Measurements from ENCODE around the gene CASP5.
A peak's percentile ranks its signal among the peaks of the same experiment; 100 is the strongest.
"Not testable (repeated sequence)": the region's sequence is repeated elsewhere in the genome, so short reads cannot be mapped to it uniquely, and the experiment has no call there.

CASP5 gene

DNA sequence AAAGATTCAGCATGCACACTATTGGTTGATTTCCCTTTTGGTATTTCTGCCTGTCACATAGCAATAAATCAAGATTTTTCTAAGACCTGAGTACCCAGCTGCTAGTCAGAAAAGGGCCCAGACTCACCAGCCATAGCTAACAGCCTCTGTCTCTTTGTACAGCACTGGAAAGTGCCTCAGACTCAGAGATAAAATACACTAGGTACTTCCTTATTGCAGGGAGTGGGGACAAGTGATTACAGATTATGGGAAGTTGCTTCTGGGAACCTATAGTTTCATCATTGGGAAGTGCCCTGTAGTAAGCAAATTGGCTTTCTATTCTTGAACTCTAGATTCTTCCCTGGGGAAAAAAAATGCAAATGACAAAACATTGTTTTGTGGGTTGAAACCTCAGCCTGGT is at the start of gene CASP5:
CASP5 (minus strand) TSS at position 166 of the 400 bp plus-strand sequence; CDS start at position 134, 32 bp downstream.
- no peak for DNase-seq

DNA sequence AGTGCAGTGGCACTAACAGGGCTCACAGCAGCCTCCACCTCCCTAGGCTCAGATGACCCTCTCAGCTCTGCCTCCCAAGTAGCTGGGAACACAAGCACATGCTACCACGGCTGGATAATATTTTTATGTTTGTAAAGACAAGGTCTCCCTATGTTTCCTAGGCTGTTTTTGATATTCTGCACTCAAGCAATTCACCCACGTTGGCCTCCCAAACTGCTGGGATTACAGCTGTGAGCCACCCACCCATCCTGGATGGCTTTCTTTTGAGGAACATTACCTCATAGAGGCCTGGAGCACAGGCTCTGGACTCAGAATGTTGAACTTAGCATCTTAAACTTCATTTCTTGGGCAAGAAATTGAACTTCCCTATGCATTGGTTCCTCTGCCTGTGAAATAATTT is 49.1 kb upstream of the CASP5 start:
- DNase-seq = not testable (repeated sequence)

DNA sequence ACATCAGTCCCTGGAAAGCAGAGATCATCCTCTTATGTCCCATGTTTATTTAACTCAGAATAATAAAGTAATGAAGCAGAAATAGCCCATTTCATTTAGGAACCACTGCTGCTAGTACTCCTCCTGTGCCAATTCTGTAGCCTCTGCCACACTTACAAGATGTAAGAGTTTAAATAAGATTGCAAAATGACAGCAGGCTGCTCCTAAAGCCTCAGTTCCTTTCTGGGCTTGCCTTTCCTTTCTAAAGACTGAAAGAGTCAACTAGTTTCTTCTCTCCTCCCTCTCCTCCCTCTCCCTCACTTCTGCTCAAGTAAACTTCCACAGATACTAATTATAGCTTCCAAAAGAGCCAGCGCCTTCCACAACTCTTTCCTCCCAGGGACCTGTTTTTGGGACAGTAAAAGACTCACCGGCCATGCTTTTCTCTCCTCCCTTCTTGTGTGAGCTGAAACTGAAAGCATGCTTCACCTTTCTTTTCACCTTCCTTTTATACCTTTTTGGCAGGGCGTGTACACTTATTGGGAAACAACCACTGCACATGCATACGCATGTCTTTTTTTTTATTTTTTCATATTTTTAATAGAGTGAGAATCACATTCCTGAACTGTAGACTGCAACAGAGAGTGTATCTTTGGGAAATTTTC is 48.2 kb upstream of the CASP5 start:
- DNase-seq = no peak

DNA sequence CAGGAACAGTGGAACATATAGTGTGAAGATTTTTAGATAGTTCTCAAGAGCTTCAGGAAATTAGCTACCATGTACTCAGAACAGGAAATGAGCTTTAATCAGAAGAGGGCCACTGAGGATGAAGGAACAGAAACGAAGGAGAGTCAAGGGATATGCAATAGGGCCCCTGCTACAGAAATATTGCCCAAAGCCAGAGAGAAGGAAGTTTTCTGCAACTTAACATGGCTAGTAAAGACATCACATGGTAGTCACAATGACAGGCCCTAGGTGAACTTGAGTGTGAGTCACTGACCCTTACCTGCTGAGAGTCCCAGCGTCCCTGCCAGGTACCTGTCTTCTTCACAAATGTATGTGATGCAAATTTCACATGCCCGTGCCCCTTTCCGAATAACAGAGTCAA is 47.3 kb upstream of the CASP5 start:
- no peak for DNase-seq

DNA sequence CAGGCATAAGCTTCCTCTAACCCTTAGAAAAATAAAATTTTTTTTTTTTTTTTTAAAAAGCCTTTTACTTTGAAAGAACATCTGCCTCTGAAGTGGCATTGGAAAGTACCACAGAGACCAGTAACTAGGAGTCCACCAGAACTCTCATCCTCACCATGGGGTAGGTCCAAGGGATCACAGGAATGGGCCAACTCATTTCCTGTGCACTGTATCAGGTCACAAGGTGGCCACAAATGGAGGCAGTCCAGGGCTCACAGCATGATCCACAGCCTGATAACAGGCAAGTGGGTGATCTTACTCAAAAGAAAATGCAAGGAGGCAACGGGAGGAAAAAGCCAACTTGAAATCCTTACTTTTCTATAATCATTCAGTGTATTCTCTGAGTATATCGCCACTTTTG is 46.8 kb upstream of the CASP5 start:
- DNase-seq = not testable (repeated sequence)

DNA sequence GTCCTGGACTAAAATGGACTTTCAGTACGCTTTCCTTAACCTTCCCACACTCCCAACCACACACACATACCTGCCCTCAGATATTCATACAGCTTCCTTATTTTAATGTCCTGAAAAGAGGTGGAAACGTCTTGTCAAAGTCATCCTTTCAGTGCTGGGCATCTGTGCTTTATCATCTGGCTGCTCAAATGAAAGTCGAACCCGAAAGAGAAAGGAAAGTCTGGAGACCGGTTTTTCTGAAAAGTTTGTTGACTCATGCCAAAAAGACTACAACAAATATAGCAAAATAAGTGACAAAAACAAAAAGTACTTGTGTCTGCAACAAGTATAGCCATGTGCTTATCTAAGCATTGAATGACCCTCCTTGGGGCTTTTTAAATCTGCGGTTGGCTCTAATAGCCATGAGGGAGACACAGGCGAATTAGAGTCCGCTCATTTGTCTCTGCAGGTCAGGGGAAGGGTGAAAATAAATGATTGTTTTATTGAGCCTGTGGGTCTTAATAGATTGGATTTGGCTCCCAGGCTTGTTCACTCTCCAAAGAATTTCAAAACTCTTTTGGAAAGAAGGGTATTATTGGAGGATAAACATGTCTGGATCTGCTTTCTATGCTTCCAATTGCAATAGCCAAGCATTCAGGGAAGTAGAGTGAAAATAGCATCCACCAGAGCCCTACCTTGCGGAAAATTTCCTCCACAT is 40.4 kb upstream of the CASP5 start:
- not testable (repeated sequence) for DNase-seq

DNA sequence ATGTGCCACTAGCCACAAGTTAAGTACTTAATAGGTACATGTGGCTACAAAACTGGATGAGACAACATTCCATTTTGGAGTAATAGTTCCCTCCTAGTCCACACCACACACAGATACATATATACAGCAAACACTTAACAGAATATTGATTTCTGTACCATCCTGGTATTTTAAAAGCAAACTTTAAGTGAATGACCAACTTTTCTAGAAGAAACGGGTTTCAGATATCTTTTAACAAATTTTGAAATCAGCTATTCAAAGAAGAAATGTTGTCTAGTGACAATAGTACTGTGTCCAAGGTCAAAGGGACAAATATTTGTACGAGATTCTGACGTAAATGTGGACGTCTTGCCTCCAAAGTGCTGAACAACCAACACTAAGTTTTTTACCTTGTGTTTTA is 34.5 kb upstream of the CASP5 start:
- no peak for DNase-seq

DNA sequence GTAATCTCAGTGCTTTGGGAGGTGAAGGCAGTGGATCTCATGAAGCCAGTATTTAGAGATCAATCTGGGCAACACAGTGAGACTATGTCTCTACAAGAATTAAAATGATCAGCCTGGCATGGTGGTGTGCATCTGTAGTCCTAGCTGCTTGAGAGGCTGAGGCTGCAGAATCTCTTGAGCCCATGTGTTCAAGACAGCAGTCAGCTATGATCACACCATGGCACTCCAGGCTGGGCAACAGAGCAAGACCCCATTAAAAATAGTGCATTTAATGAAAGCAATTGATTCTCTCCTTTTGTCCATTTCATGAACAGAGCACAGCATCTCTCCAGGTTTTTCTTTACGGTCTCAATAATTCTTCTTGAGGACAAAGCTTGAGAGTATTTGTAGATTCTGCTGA is 33.5 kb upstream of the CASP5 start:
- DNase-seq = no peak

DNA sequence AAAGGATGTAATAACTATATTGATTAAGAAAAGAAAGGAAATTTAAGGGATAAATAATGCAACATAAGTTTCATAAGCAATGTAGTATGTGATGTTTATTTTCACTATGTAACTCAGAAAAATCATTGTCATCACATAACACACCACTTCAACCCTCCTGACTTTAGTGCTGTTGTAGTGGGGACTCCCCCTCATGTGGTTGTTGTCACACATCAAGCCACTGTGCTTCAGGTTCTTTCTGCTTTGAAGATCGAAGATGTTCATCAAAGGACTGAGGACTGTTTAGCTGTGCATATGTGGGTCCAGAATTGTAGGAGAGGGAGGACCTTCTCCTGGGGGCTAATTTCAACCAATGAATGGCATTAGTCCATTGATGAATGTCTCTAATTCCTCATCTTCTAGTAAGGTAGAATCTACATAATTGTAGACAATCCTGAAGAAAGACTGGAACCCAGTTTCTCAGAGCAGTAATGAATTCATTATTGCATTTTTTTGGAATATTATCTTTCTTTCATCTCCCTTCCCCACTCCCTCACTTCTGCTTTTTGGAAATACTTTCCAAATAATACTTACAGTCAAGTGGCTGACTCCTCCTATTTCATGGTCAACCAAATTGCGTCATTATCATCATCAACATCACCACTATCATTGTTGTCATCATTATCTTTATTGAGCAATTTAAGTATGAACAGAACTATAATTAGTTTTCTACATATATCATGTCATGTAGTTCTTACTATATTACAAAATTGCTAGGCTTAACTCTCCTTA is 31.9 kb upstream of the CASP5 start:
- no peak for DNase-seq

DNA sequence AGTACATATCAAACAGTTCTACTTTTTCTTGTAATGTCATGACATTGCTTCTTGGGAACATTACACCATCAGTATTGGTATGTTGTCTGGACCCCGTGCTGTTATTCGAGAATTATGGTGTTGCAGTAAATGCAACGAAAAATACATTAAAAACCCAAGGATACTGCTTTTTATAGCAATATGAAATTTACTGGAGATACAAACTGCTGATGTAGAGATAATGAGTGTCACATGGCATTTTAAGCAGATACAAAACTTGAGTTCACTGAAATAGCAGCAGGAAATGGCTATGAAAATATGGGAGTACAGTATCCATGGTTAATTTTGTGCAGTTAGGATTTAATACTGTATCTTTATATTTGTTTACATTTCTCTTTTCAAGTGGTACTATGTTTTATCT is 29.5 kb upstream of the CASP5 start:
- no peak for DNase-seq

DNA sequence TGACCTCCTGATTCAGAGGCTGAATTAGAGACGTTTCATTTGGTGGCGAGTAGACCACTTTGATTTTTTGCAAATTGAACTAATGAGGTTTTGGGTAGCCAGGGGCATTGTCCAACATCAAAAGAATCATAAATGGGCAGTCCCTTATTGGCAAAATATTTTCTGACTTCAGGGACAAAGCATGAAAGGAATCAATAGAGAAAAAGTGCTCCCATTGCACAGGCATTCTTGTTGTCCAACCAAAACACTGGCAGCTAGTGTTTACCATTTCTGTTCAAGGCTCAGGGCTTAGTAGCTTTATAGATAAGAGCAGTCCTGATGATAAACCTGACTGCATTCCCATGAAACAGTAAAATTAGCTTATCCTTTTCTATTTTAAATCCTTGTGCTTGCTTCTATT is 28.6 kb upstream of the CASP5 start:
- no peak for DNase-seq

DNA sequence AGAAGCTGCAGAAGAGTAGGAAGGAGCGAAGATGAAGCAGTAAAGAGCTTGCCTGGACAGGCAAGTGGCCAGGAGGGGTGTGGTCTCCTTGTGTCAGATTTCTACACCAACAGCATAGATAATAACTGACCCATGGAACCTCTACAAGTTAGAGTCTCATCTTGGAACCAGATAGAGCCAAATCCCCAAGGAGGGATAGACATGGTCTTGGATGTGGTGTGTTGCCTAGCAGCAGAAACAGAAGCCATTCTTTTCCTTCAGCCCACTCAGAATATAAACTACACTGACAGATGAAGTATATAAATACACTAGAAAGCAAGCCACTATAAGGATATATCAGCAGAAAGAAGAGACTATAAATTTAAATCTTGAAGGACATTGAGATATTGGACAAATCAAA is 26.5 kb upstream of the CASP5 start:
- DNase-seq = no peak

DNA sequence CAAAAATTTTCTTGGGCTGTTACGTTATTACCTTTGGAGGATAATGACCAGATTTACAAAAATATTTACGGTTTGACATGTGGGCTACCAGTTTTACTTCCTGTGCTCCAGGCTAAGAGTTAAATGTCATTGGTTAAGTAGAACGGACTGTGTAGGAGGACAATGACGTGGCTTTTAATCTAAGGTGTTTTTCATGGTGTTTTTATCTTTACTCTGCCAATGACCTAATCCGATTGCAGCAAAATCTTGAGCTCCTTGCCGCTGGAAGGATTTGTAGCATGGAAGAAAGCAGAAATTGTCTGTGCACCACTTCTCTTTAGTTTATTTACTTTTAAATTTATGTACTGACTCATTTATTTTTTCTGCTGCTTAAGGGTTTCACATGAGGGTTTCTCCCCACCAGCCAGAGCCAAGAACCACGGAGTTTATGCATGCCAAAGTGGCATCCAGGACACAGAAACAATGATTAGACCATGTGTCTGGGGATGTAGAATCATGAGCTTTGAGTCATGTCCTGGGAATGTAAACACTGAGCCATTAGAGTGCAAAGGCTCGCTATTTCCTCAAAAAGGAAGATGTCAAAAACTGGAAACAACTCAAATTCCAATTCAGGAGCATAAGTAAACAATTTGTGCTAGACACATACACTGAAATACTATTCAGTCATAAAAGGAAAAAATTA is 24.1 kb upstream of the CASP5 start:
- DNase-seq = peak; percentile 6

DNA sequence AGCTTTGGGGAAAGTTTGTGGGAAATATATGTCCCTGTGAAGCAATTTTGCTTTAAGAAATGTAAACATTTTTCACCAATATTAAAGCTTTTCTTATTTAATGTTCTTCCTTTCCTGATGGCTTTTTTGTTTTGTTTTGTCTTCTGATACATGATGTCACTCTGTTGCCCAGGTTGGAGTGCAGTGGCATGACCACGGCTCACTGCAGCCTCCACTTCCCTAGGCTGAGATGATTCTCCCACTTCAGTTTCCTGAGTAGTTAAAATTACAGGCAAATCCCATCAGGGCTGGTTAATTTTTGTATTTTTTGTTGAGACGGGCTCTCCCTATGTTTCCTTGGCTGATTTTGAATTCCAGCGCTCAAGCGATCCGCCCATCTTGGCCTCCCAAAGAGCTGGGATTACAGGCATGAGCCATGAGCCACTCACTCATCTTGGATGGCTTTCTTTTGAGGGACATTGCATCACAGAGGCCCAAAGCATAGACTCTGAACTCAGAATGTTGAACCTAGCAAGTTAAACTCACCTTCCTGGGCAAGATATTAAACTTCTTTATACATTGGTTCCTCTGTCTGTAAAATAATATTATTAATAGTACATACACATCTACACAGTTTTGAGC is 22.8 kb upstream of the CASP5 start:
- no peak for DNase-seq

DNA sequence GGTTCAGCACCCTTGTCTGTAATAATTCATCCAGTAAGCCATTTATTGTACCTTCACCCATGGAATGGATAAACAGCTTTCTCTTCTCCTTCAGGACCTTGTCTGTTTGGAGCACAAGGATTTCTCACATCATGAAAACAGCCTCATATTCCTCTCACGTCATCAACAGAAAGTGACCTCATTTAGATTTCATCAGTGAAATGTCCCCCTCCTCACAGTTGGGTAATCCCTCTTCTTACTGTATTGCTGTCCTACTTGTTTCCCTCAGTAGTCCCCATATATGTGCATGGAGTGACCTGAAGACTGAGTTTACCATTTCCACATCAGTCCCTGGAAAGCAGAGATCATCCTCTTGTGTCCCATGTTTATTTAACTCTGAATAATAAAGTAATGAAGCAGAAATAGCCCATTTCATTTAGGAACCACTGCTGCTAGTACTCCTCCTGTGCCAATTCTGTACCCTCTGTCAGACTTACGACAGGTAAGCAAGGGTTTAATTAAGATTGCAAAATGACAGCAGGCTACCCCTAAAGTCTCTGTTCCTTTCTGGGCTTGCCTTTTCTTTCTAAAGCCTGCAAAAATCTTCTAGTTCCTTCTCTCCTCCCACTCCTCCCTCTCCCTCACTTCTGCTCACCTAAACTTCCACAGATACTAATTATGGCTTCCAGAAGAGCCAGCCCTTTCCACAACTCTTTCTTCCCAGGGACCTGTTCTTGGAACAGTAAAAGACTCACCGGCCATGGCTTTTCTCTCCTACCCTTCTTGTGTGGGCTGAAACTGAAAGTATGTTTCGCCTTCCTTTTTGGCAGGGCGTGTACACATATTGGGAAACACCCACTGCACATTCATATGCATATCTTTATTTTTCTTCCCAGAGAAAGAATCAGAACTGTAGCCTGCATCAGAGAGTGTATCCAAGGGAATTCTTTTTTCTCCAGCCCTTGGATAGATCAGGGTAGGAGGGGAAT is 21.9 kb upstream of the CASP5 start, which contains the start of gene CARD16:
CARD16 (minus strand) TSS at position 779 of the 968 bp plus-strand sequence; CDS start at position 741, 38 bp downstream.
- DNase-seq = not testable (repeated sequence)

DNA sequence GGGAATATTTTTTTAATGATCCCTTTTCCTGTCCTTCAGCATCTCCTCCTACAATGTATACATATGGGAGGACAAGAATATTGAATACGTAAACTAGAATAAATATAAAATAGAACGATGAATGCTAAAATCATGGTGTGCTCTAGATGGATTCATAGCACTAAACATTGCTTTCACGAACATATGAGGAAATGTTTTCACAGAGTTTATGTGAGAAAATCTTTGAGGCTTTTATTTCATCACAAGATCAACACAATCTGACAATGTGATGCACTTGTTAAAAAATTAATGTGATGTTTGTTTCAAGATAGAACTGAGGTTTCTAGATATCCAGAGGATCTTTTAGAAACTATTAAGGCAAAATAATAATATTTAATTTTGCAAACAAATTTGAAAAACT is 19.2 kb upstream of the CASP5 start:
- no peak for DNase-seq

DNA sequence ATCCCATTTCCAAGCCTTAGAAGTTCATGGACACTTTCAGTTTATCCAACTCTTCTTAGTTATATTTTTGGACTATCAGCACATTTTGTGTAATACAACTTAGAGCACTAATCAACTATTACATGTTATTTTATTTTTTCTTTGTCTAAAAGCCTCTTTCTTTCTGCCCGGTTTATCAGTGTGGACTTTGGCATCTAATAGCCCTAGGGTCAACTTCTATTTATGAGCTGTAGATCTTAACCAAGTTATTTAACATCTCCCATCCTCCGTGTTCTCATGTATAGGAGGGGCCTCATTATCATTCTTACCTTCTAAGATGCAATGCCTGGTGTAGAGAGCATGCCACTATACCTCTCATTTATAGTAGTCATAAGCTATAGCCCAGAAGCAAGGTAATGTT is 17.7 kb upstream of the CASP5 start:
- no peak for DNase-seq

DNA sequence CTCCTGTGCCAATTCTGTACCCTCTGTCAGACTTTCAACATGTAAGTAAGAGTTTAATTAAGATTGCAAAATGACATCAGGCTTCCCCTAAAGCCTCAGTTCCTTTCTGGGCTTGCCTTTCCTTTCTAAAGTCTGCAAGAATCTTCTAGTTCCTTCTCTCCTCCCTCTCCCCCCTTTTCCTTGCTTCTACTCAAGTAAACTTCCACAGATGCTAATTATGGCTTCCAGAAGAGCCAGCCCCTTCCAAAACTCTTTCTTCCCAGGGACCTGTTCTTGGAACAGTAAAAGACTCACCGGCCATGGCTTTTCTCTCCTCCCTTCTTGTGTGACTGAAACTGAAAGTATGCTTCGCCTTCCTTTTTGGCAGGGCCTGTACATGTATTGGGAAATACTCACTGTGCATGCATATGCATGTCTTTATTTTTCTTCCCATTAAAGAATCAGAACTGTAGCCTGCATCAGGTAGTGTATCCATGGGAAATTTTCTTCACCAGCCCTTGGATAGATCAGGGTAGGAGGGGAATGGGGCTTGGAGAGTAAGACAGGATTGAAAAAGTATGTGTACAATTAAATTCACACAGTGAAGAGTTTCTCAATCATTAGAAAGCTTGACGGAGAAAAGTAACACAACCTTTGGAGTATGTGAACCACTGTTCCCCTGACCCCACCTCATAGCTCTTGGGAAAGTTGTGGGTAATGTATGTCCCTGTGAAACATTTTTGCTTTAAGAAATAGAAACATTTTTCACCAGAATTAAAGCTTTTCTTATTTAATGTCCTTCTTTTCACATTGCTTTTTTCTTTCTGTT is 12.0 kb upstream of the CASP5 start, which contains the start of gene CASP1:
CASP1 (minus strand) TSS at position 332 of the 808 bp plus-strand sequence; CDS start at position 301, 31 bp downstream.
- no peak for DNase-seq

DNA sequence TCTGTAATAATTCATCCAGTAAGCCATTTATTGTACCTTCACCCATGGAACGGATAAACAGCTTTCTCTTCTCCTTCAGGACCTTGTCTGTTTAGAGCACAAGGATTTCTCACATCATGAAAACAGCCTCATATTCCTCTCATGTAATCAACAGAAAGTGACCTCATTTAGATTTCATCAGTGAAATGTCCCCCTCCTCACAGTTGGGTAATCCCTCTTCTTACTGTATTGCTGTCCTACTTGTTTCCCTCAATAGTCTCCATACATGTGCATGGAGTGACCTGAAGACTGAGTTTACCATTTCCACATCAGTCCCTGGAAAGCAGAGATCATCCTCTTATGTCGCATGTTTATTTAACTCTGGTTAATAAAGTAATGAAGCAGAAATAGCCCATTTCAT is 11.4 kb upstream of the CASP5 start:
- not testable (repeated sequence) for DNase-seq

DNA sequence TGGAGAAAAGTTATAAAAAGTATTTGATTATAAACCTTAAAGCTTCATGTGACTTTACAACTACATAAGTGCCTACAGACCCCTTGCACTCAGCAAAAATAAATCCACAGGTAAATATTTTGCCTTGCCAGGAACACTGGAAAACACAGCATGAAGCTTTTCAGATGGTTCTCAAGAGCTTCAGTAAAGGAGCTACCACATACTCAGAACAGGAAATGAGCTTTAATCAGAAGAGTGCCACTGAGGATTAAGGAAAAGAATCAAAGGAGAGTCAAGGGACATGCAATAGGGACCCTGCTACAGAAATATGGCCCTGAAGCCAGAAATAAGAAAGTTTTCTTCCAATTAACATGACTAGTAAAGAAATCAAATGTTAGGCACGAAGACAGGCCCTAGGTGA is 10.8 kb upstream of the CASP5 start:
- DNase-seq = no peak

DNA sequence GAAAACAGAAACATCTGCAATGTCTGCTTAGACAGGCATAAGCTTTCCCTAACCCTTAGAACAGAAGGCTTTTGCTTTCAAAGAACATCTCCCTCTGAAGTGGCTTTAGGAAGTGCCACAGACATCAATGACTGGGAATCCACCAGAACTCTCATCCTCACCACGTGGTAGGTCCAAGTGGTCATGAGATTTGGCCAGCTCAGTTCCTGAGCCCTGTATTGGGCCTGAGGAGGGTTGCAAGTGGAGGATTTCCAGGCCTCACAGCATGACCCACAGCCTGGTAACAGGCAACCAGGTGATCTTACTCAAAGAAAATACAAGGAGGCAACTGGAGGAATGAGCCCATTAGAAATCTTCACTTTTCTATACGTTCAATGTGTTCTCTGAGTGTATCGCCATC is 10.4 kb upstream of the CASP5 start:
- DNase-seq = no peak

Measured in NCI-H2029 (cell line).